ENCODE results near the gene TMEM143.

TMEM143 gene

GRCh38 chr19:48361912-48362311, 1.8 kb downstream of the TMEM143 start:
- no peaks in the 10 kb centered on the region for H3K36me3 ChIP-seq (ENCODE audit: control insufficient read depth in 1 of 2, insufficient read depth in 2 of 2, low read length in 2 of 2)
- no peak for DNase-seq
- H3K27me3 ChIP-seq (ENCODE audit: insufficient read depth, low read length) = no peaks in the 10 kb centered on the region

DNA sequence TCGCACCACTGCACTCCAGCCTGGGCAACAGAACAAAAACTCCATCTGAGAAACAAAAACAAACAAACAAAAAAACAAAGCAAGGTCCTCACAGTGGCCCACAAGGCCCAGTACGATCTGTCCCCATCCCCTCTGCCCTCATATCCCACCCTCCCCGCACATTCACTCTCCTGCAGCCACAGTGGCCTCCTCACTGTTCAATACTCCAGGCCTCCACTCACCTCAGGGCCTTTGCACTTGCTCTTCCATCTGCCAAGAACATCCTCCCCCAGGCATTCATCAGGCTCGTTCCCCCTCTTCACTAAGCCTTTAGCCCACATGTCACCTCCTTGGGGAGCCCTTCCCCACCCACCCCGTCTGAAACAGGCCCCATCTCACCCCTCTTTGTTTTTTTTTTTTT, 4.6 kb downstream of the TMEM143 start:
- no peaks in the 10 kb centered on the region for H3K27me3 ChIP-seq (ENCODE audit: insufficient read depth, low read length)
- H3K9ac ChIP-seq (ENCODE audit: low read length) = no peak overlapping the region
- H3K27ac ChIP-seq (ENCODE audit: low read depth, low read length) = no peak overlapping the region
- no peaks in the 10 kb centered on the region for H3K9me3 ChIP-seq (ENCODE audit: insufficient read depth, low read depth, low read length)
- H4K12ac ChIP-seq (ENCODE audit: low read depth, low read length) = no peak overlapping the region
- no peak overlapping the region for H4K91ac ChIP-seq (ENCODE audit: low read depth, low read length)
- no peak overlapping the region for H2BK12ac ChIP-seq (ENCODE audit: low read length)
- H3K79me2 ChIP-seq (ENCODE audit: control insufficient read depth, insufficient read depth, low read length, poor library complexity) = no peaks in the 10 kb centered on the region
- H3K18ac ChIP-seq (ENCODE audit: low read length) = no peak overlapping the region
- no peaks in the 10 kb centered on the region for H3K36me3 ChIP-seq (ENCODE audit: control insufficient read depth in 1 of 2, insufficient read depth in 2 of 2, low read length in 2 of 2)
- H2AK5ac ChIP-seq (ENCODE audit: low read length) = no peak overlapping the region
- no peak overlapping the region for H2BK5ac ChIP-seq (ENCODE audit: low read depth, low read length, poor library complexity)
- no peak overlapping the region for H3K23ac ChIP-seq (ENCODE audit: low read length)
- H3K4ac ChIP-seq (ENCODE audit: low read depth, low read length) = no peak overlapping the region
- no peak overlapping the region for H3K4me2 ChIP-seq (ENCODE audit: low read length)
- H2BK120ac ChIP-seq (ENCODE audit: insufficient read depth, low read length, poor library complexity) = no peak overlapping the region
- no peak overlapping the region for H2AFZ ChIP-seq (ENCODE audit: insufficient read depth, low read length, poor library complexity)
- no peak for DNase-seq
- no peak overlapping the region for H3K14ac ChIP-seq (ENCODE audit: low read length)
- no peak overlapping the region for H4K8ac ChIP-seq (ENCODE audit: low read depth, low read length)
- peaks cover 8% of the 10 kb centered on the region for H3K79me1 ChIP-seq (ENCODE audit: low read length)
- peaks cover 0 to 2% of the 10 kb centered on the region in 2 experiments for H3K4me1 ChIP-seq (ENCODE audit: control insufficient read depth in 1 of 2, insufficient read depth in 2 of 2, low read length in 2 of 2)
- H3K4me3 ChIP-seq (ENCODE audit: low read depth, low read length) = no peak overlapping the region
- WGBS (ENCODE audit: extremely low coverage, insufficient coverage, insufficient read length) = no CpG with 5 or more reads among the region's 5 CpGs

More at GRCh38 chr19:48361912-48362311, 1.8 kb downstream of the TMEM143 start:
- Histone ChIP-seq H3K14ac (ENCODE audit: low read length) (no peak overlapping the region), H3K18ac (ENCODE audit: low read length) (no peak overlapping the region), H3K27ac (ENCODE audit: low read depth, low read length) (no peak overlapping the region), H4K8ac (ENCODE audit: low read depth, low read length) (no peak overlapping the region), H2BK5ac (ENCODE audit: low read depth, low read length, poor library complexity) (no peak overlapping the region), H3K9me3 (ENCODE audit: insufficient read depth, low read depth, low read length) (peaks cover 3% of the 10 kb centered on the region), H3K79me2 (ENCODE audit: control insufficient read depth, insufficient read depth, low read length, poor library complexity) (no peaks in the 10 kb centered on the region), H3K23ac (ENCODE audit: low read length) (no peak overlapping the region), H2AFZ (ENCODE audit: insufficient read depth, low read length, poor library complexity) (no peak overlapping the region), H3K4ac (ENCODE audit: low read depth, low read length) (no peak overlapping the region), H2BK120ac (ENCODE audit: insufficient read depth, low read length, poor library complexity) (no peak overlapping the region), H3K4me1 (ENCODE audit: control insufficient read depth in 1 of 2, insufficient read depth in 2 of 2, low read length in 2 of 2) (peaks cover 4 to 5% of the 10 kb centered on the region in 2 experiments), H4K12ac (ENCODE audit: low read depth, low read length) (no peak overlapping the region), H2AK5ac (ENCODE audit: low read length) (no peak overlapping the region), H3K4me3 (ENCODE audit: low read depth, low read length) (no peak overlapping the region), H3K4me2 (ENCODE audit: low read length) (no peak overlapping the region), H3K79me1 (ENCODE audit: low read length) (peaks cover 13% of the 10 kb centered on the region), H3K9ac (ENCODE audit: low read length) (no peak overlapping the region), H4K91ac (ENCODE audit: low read depth, low read length) (no peak overlapping the region), H2BK12ac (ENCODE audit: low read length) (no peak overlapping the region)
- no CpG with 5 or more reads among the region's 3 CpGs for WGBS (ENCODE audit: extremely low coverage, insufficient coverage, insufficient read length)

GRCh38 chr19:48355365-48355954, 8.3 kb downstream of the TMEM143 start:
- Histone ChIP-seq H3K36me3 (ENCODE audit: control insufficient read depth in 1 of 2, insufficient read depth in 2 of 2, low read length in 2 of 2) (no peaks in the 10 kb centered on the region), H3K23ac (ENCODE audit: low read length) (no peak overlapping the region), H3K18ac (ENCODE audit: low read length) (no peak overlapping the region), H3K4me2 (ENCODE audit: low read length) (no peak overlapping the region), H3K79me2 (ENCODE audit: control insufficient read depth, insufficient read depth, low read length, poor library complexity) (no peaks in the 10 kb centered on the region), H3K9me3 (ENCODE audit: insufficient read depth, low read depth, low read length) (no peaks in the 10 kb centered on the region), H3K4me3 (ENCODE audit: low read depth, low read length) (no peak overlapping the region), H3K27me3 (ENCODE audit: insufficient read depth, low read length) (no peaks in the 10 kb centered on the region), H2BK120ac (ENCODE audit: insufficient read depth, low read length, poor library complexity) (no peak overlapping the region), H3K4ac (ENCODE audit: low read depth, low read length) (no peak overlapping the region), H3K4me1 (ENCODE audit: control insufficient read depth in 1 of 2, insufficient read depth in 2 of 2, low read length in 2 of 2) (peaks cover 0 to 2% of the 10 kb centered on the region in 2 experiments), H4K8ac (ENCODE audit: low read depth, low read length) (no peak overlapping the region), H3K27ac (ENCODE audit: low read depth, low read length) (no peak overlapping the region), H4K91ac (ENCODE audit: low read depth, low read length) (no peak overlapping the region), H2BK12ac (ENCODE audit: low read length) (no peak overlapping the region), H2AK5ac (ENCODE audit: low read length) (no peak overlapping the region), H3K14ac (ENCODE audit: low read length) (no peak overlapping the region), H4K12ac (ENCODE audit: low read depth, low read length) (no peak overlapping the region), H2AFZ (ENCODE audit: insufficient read depth, low read length, poor library complexity) (no peak overlapping the region), H3K9ac (ENCODE audit: low read length) (no peak overlapping the region), H3K79me1 (ENCODE audit: low read length) (no peaks in the 10 kb centered on the region), H2BK5ac (ENCODE audit: low read depth, low read length, poor library complexity) (no peak overlapping the region)
- no peak for DNase-seq
- WGBS (ENCODE audit: extremely low coverage, insufficient coverage, insufficient read length) = no CpG with 5 or more reads among the region's 12 CpGs

- Histone ChIP-seq H2BK5ac (ENCODE audit: low read depth, low read length, poor library complexity) (no peak overlapping the region), H3K36me3 (ENCODE audit: control insufficient read depth in 1 of 2, insufficient read depth in 2 of 2, low read length in 2 of 2) (no peaks in the 10 kb centered on the region), H3K18ac (ENCODE audit: low read length) (no peak overlapping the region), H3K4me2 (ENCODE audit: low read length) (no peak overlapping the region), H2BK120ac (ENCODE audit: insufficient read depth, low read length, poor library complexity) (no peak overlapping the region), H3K4ac (ENCODE audit: low read depth, low read length) (no peak overlapping the region), H3K9ac (ENCODE audit: low read length) (no peak overlapping the region), H3K9me3 (ENCODE audit: insufficient read depth, low read depth, low read length) (no peaks in the 10 kb centered on the region), H3K27me3 (ENCODE audit: insufficient read depth, low read length) (no peaks in the 10 kb centered on the region), H2AFZ (ENCODE audit: insufficient read depth, low read length, poor library complexity) (no peak overlapping the region), H4K8ac (ENCODE audit: low read depth, low read length) (no peak overlapping the region), H3K14ac (ENCODE audit: low read length) (no peak overlapping the region), H2BK12ac (ENCODE audit: low read length) (no peak overlapping the region), H3K23ac (ENCODE audit: low read length) (no peak overlapping the region), H3K4me3 (ENCODE audit: low read depth, low read length) (no peak overlapping the region), H3K79me2 (ENCODE audit: control insufficient read depth, insufficient read depth, low read length, poor library complexity) (no peaks in the 10 kb centered on the region), H3K27ac (ENCODE audit: low read depth, low read length) (no peak overlapping the region), H2AK5ac (ENCODE audit: low read length) (no peak overlapping the region), H3K4me1 (ENCODE audit: control insufficient read depth in 1 of 2, insufficient read depth in 2 of 2, low read length in 2 of 2) (peaks cover 0 to 2% of the 10 kb centered on the region in 2 experiments), H4K91ac (ENCODE audit: low read depth, low read length) (no peak overlapping the region), H4K12ac (ENCODE audit: low read depth, low read length) (no peak overlapping the region), H3K79me1 (ENCODE audit: low read length) (no peaks in the 10 kb centered on the region)
- no CpG with 5 or more reads among the region's 15 CpGs for WGBS (ENCODE audit: extremely low coverage, insufficient coverage, insufficient read length)
- DNase-seq = no peak
Observed at GRCh38 chr19:48354332-48354992, 9.3 kb downstream of the TMEM143 start.
